B cell (primary cell): ENCODE data around the gene PPP3R1. TPM values are rescaled to one million over a fixed set of nuclear protein-coding genes. Genes with fewer than 3 reads are reported as not detected.

ENCODE experiments used
- ATAC-seq: fragments of 200-7000 bp; cut with Tn5 transposase; one replicate; pipeline ENCODE4 v1.10.0; 2021; ENCODE audit warnings: low read depth, mild to moderate bottlenecking, moderate number of reproducible peaks, moderate library complexity
- CTCF ChIA-PET: fragments of 350-600 bp; sonication (Branson Sonifier 250); formaldehyde crosslinking; loops from one replicate; lab custom pipeline; 2021; ENCODE audit warnings: antibody characterized with exemption, inconsistent platforms; lab: Charles Lee
- POLR2A ChIA-PET: fragments of 350-600 bp; sonication (Branson Sonifier 250); formaldehyde crosslinking; loops from one replicate; lab custom pipeline; 2021; ENCODE audit warnings: antibody characterized with exemption; lab: Charles Lee
- DNase-seq: peaks from one replicate; pipeline ENCODE4 v3.0.0; 2013
- H2AFZ ChIP-seq: 2 replicates; pipeline ENCODE4 v1.6.1; 2012; ENCODE audit warnings: mild to moderate bottlenecking, low read depth, low read length; ENCODE audit not compliant: insufficient read depth, poor library complexity, severe bottlenecking
- H3K27ac ChIP-seq, 2 donors: 1 replicate in 1 of 2; 2 replicates in 1 of 2; pipeline ENCODE4 v1.5.1; 2012 to 2013; ENCODE audit warnings: low read length in 2 of 2, mild to moderate bottlenecking in 2 of 2, moderate library complexity in 1 of 2
- H3K27me3 ChIP-seq, 4 experiments: fragments of 200-600 bp in 1 of 4; sonication (generic) in 1 of 4; replicated peaks in 1 of 4; 1 replicate in 2 of 4; 2 replicates in 2 of 4; pipeline versions ENCODE4 v1.6.1 to v1.7.0; 2013 to 2016; ENCODE audit warnings: low read length in 3 of 4, mild to moderate bottlenecking in 2 of 4, mixed read lengths in 1 of 4, moderate library complexity in 1 of 4; ENCODE audit not compliant: insufficient read depth in 4 of 4, control insufficient read depth in 3 of 4; ENCODE audit errors: control extremely low read depth in 1 of 4
- H3K36me3 ChIP-seq, 2 experiments: replicated peaks in 1 of 2; 1 replicate in 1 of 2; 2 replicates in 1 of 2; pipeline versions ENCODE4 v1.6.1 to v1.7.1; 2013; ENCODE audit warnings: low read length in 1 of 2; ENCODE audit not compliant: insufficient read depth in 2 of 2, control insufficient read depth in 1 of 2; ENCODE audit errors: control extremely low read depth in 1 of 2, extremely low read depth in 1 of 2
- H3K4me1 ChIP-seq, 2 donors: fragments of 200-600 bp in 1 of 2; sonication (generic) in 1 of 2; 1 replicate in 1 of 2; 2 replicates in 1 of 2; pipeline versions ENCODE4 v1.5.1 to v1.6.1; 2013 to 2017; ENCODE audit warnings: low read length in 2 of 2; ENCODE audit not compliant: control insufficient read depth in 2 of 2, insufficient read depth in 2 of 2
- H3K4me2 ChIP-seq: replicated peaks from 2 replicates; pipeline ENCODE3; 2012; ENCODE audit warnings: mild to moderate bottlenecking, low read depth, low read length; ENCODE audit not compliant: poor library complexity, severe bottlenecking
- H3K4me3 ChIP-seq, 5 experiments: fragments of 200-600 bp in 1 of 5; sonication (generic) in 1 of 5; 1 replicate in 3 of 5; 2 replicates in 2 of 5; pipeline versions ENCODE4 v1.5.1 to v1.7.0; 2011 to 2016; ENCODE audit warnings: low read length in 4 of 5, mild to moderate bottlenecking in 4 of 5, low read depth in 2 of 5, control low read depth in 1 of 5, moderate library complexity in 1 of 5; ENCODE audit not compliant: insufficient read depth in 1 of 5; ENCODE audit errors: control extremely low read depth in 1 of 5, extremely low read depth in 1 of 5
- H3K79me2 ChIP-seq: fragments of 200-600 bp; sonication (generic); one replicate; pipeline ENCODE4 v1.6.0; 2016; ENCODE audit warnings: low read length; ENCODE audit not compliant: control insufficient read depth, insufficient read depth
- H3K9ac ChIP-seq: fragments of 200-600 bp; sonication (generic); 2 replicates; pipeline ENCODE4 v1.6.1; 2017; ENCODE audit warnings: mild to moderate bottlenecking, low read length, moderate library complexity
- H3K9me3 ChIP-seq, 3 donors: one replicate each; pipeline versions ENCODE4 v1.6.1 to v1.7.1; 2013; ENCODE audit warnings: low read length in 2 of 3; ENCODE audit not compliant: control insufficient read depth in 2 of 3, insufficient read depth in 1 of 3; ENCODE audit errors: control extremely low read depth in 1 of 3
- H4K20me1 ChIP-seq: 2 replicates; pipeline ENCODE4 v1.6.0; 2012; ENCODE audit warnings: mild to moderate bottlenecking, low read length; ENCODE audit not compliant: insufficient read depth, control insufficient read depth, poor library complexity, severe bottlenecking
- H3K27ac Mint-ChIP-seq: one replicate; pipeline ENCODE4 v1.8.0; 2021; ENCODE audit warnings: mixed read lengths
- H3K27me3 Mint-ChIP-seq: one replicate; pipeline ENCODE4 v1.8.0; 2021; ENCODE audit warnings: mixed read lengths
- H3K4me1 Mint-ChIP-seq: one replicate; pipeline ENCODE4 v1.8.0; 2021; ENCODE audit warnings: mixed read lengths
- H3K4me3 Mint-ChIP-seq: one replicate; pipeline ENCODE4 v1.8.0; 2021; ENCODE audit warnings: mixed read lengths
- H3K9me3 Mint-ChIP-seq: one replicate; pipeline ENCODE4 v1.8.0; 2022; ENCODE audit warnings: mixed read lengths; ENCODE audit not compliant: insufficient read depth
- CTCF ChIP-seq: fragments of 200-600 bp; IDR thresholded peaks from one replicate; pipeline ENCODE4 v1.8.0; 2022; ENCODE audit warnings: antibody characterized with exemption, mild to moderate bottlenecking
- EZH2 ChIP-seq: IDR thresholded peaks from 2 replicates; pipeline ENCODE4 v1.6.1; 2012; ENCODE audit warnings: borderline replicate concordance, low read depth, mild to moderate bottlenecking, moderate library complexity, low read length; ENCODE audit not compliant: insufficient read depth, poor library complexity, severe bottlenecking
- WGBS: methylation state at CpG from one replicate; pipeline ENCODE4 v1.1.5; 2013; ENCODE audit warnings: missing lambda C conversion rate; ENCODE audit not compliant: insufficient coverage; 5-methylcytosine and 5-hydroxymethylcytosine counted together
- intact Hi-C: fragments of 100-400 bp; cut with micrococcal nuclease; formaldehyde crosslinking; loops from one replicate; pipeline ENCODE4 v1.10.0; 2022
- polyA plus RNA-seq: library from polyadenylated mRNA; depleted of rRNA; stranded (reverse); fragments of >200 nt; gene quantifications from 2 replicates; pipeline ENCODE4 v1.2.3, GENCODE V29; 2012
- total RNA-seq, 2 donors: library from RNA; stranded (reverse); fragments of 120-200 nt in 1 of 2; gene quantifications; 1 replicate in 1 of 2; 2 replicates in 1 of 2; pipeline versions ENCODE4 v1.2.3 to v1.2.4, GENCODE V29; 2013 to 2022

The PPP3R1 gene
- total and polyA plus RNA-seq, 2 donors (not counting 1 experiment from before 2014, with no cell fraction given) = 17.9 to 55.6 TPM

DNA sequence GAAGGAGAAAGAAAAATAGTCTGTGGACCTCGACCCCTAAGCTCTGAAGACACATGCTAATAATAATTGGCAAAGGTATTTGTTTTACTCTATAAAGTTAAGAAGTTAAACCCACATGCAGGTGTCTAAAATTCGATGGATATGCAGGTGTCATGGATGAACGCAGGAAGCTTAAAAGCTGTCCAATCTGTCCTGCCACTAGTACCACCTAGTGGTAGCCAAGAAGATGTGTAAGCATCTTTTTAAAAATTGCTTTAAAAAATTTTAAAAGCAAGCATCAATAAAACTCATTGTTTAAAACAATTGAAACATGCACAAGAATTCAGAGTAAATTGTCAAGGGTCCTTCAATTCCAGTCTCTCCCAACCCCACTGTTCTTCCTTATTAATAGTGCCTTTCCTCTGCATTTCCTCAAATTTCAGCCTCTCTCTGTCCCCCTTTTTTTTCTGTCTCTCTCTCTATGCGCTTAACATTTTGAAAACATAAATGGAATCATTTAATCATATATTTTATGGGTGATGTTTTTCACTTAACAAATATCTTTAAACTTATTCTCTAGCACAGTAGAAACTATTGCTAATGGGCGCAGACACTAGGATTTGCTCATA lies 30.6 kb upstream of the PPP3R1 start:
- Mint-ChIP-seq H3K4me3 (no peak overlapping the region), H3K9me3 (no peaks in the 10 kb centered on the region), H3K27ac (no peak overlapping the region), H3K4me1 (peaks cover 4% of the 10 kb centered on the region), H3K27me3 (no peaks in the 10 kb centered on the region)
- ATAC-seq = peak; percentile 53
- H3K4me2 ChIP-seq = peak overlapping the region; percentile 30
- no peak overlapping the region for H3K4me3 ChIP-seq
- no peak overlapping the region for H3K27ac ChIP-seq
- POLR2A ChIA-PET = no interaction called here
- WGBS = no CpG with 5 or more reads among the region's 5 CpGs
- H3K9ac ChIP-seq = no peak overlapping the region
- no peaks in the 10 kb centered on the region for H3K9me3 ChIP-seq
- H3K4me1 ChIP-seq = peaks cover 0 to 3% of the 10 kb centered on the region in 2 donors
- TF ChIP-seq EZH2 (no peak), CTCF (peak; percentile 88)
- peak; percentile 57 for DNase-seq
- intact Hi-C loops = loop anchor here (1.0 to 5.0 kb wide), 3 partner anchors 87 to 161 kb away; no protein-coding TSS in a partner anchor
- H4K20me1 ChIP-seq = no peaks in the 10 kb centered on the region
- CTCF ChIA-PET = interaction anchor here (0.7 to 8.8 kb wide), 30 partner anchors 9 to 241 kb away, joined by 3 to 103 read pairs (median 4); no protein-coding TSS in a partner anchor
- no peak overlapping the region for H2AFZ ChIP-seq
- no peaks in the 10 kb centered on the region for H3K79me2 ChIP-seq
- no peaks in the 10 kb centered on the region for H3K27me3 ChIP-seq
- no peaks in the 10 kb centered on the region for H3K36me3 ChIP-seq

DNA sequence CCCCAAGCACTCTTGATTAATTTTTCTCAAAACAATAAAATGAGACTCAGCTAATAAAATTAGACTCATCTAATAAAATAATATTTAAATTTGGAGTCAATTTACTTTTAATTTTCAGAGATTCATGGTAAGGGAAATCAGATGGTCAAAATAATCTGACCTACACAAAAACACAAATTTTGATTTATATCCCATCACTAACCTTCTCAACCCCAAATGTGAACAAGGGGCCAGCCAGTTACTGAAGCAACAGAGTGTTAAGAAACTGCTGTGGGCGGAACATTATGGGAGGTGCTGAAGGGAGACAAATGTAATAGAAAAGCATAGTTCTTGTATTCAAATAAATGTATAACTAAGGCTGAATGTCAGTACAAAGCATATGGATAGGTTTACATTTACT lies 28.5 kb upstream of the PPP3R1 start:
- no peak for ATAC-seq
- no peaks in the 10 kb centered on the region for H3K9me3 Mint-ChIP-seq
- POLR2A ChIA-PET = no interaction called here
- H3K27ac Mint-ChIP-seq = no peak overlapping the region
- CTCF ChIA-PET = interaction anchor here (1.0 to 8.8 kb wide), 5 partner anchors 12 to 161 kb away, joined by 3 to 103 read pairs (median 8); partner anchors contain the start of gene PNO1
- no peak overlapping the region for H3K4me3 Mint-ChIP-seq
- no peak for DNase-seq
- Histone ChIP-seq H3K4me3 (no peak overlapping the region), H3K79me2 (no peaks in the 10 kb centered on the region), H3K4me1 (peaks cover 0 to 3% of the 10 kb centered on the region in 2 donors), H3K27ac (no peak overlapping the region), H4K20me1 (no peaks in the 10 kb centered on the region), H3K9me3 (no peaks in the 10 kb centered on the region), H3K27me3 (no peaks in the 10 kb centered on the region), H3K36me3 (no peaks in the 10 kb centered on the region), H2AFZ (no peak overlapping the region), H3K9ac (no peak overlapping the region), H3K4me2 (no peak overlapping the region)
- no peaks in the 10 kb centered on the region for H3K27me3 Mint-ChIP-seq
- TF ChIP-seq CTCF = no peak
- TF ChIP-seq EZH2 = no peak
- no CpG with 5 or more reads among the region's 1 CpG for WGBS
- intact Hi-C loops = loop anchor here (5.0 kb wide), 1 partner anchor 162 kb away; no protein-coding TSS in a partner anchor
- H3K4me1 Mint-ChIP-seq = peaks cover 4% of the 10 kb centered on the region
